GM19351 (cell line): ENCODE results near the gene ASB15.

ENCODE experiments used
- ATAC-seq: cut with Tn5 transposase; IDR thresholded peaks from one replicate; pipeline ENCODE4 v1.9.1; 2021; ENCODE audit warnings: mild to moderate bottlenecking, moderate library complexity; ENCODE audit not compliant: unreplicated experiment

ASB15 gene

GRCh38 chr7:123662293-123662692 lies 60.7 kb downstream of the ASB15 start:
- no peak for ATAC-seq

GRCh38 chr7:123662755-123663154 lies 61.1 kb downstream of the ASB15 start:
- ATAC-seq = no peak

GRCh38 chr7:123663200-123663599 lies 61.6 kb downstream of the ASB15 start:
- ATAC-seq = no peak

GRCh38 chr7:123665157-123665556 lies 63.5 kb downstream of the ASB15 start:
- no peak for ATAC-seq

GRCh38 chr7:123665896-123666295 lies 64.3 kb downstream of the ASB15 start:
- no peak for ATAC-seq

GRCh38 chr7:123666492-123666891 lies 64.9 kb downstream of the ASB15 start:
- no peak for ATAC-seq

GRCh38 chr7:123669485-123669884 lies 67.9 kb downstream of the ASB15 start:
- no peak for ATAC-seq

GRCh38 chr7:123673137-123673732 lies 71.6 kb downstream of the ASB15 start:
- ATAC-seq = no peak

- no peak for ATAC-seq
These were observed 72.3 kb downstream of the ASB15 start for GRCh38 chr7:123673752-123674398.

GRCh38 chr7:123674399-123675180 lies 73.0 kb downstream of the ASB15 start:
- no peak for ATAC-seq

GRCh38 chr7:123675181-123675473 lies 73.5 kb downstream of the ASB15 start:
- no peak for ATAC-seq

- no peak for ATAC-seq
These were observed 75.6 kb downstream of the ASB15 start for GRCh38 chr7:123677061-123677715.

- no peak for ATAC-seq
These were observed 78.0 kb downstream of the ASB15 start for GRCh38 chr7:123679614-123680013.

- ATAC-seq = no peak
These were observed 79.0 kb downstream of the ASB15 start for GRCh38 chr7:123680580-123680979.

- ATAC-seq = no peak
These were observed 79.9 kb downstream of the ASB15 start for GRCh38 chr7:123681561-123681960.

GRCh38 chr7:123682690-123683089 lies 81.1 kb downstream of the ASB15 start:
- peak; percentile 70 for ATAC-seq

- no peak for ATAC-seq
These were observed 85.5 kb downstream of the ASB15 start for GRCh38 chr7:123687161-123687560.

- ATAC-seq = no peak
These were observed 86.1 kb downstream of the ASB15 start for GRCh38 chr7:123687727-123688126.
